ENCODE results near the gene ERAL1.
"Not testable (repeated sequence)": the region's sequence is repeated elsewhere in the genome, so short reads cannot be mapped to it uniquely, and the experiment has no call there.

The ERAL1 gene

DNA sequence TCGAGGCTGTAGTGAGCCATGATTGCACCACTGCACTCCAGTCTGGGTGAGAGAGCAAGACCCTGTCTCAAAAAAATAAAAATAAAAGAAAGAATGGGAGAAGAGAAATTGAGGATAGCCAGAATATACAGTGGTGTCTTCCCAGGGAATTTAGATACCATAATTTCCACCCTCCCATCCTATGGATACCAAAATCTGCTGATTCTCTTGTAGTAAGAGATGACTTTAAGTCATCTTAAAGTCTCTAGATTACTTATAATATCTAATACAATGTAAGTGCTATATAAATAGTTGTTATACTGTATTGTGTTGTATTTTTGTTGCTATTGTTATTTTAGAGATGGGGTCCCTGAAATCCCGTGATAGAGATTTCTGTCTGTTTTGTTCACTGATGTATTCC lies 1.5 kb upstream of the ERAL1 start:
- no peak for DNase-seq (ENCODE audit: low read depth)

DNA sequence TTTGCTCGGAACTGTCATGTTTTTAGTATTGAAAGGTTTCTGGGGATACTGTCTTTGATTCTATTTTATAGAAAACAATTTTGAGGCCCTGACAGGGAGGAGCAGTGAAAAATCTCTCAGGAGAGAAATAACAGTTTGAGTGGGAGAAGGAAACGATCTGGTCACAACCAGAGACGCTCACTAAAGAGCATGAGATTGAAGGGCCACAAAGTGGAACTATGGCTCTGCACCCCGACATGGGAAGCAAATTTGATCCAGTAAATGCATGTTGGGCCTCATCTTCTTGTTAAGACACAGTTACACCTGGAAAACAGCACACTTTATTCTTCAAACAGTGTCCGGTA lies 492 bp downstream of the ERAL1 start:
- DNase-seq (ENCODE audit: low read depth): no peak

DNA sequence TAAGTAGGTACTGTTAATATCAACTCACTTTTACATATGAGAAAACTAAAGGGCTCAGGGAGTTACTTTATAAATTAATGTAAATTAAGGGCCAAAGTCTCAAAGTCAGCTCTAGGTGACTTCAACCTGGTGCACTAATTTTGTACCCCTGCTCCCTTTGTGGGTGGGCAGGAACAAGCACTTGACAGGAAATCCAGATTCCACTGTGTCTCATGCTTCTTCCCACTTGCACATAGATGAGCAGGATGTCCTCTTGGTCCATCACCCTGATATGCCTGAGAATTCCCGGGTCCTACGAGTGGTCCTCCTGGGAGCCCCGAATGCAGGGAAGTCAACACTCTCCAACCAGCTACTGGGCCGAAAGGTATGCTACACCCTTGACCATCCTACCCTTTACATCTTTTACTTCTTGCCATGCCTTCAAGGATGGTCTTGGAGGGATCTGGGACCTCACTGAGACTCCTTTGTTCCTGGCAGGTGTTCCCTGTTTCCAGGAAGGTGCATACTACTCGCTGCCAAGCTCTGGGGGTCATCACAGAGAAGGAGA lies 1.3 kb downstream of the ERAL1 start:
- no peak for DNase-seq (ENCODE audit: low read depth)

DNA sequence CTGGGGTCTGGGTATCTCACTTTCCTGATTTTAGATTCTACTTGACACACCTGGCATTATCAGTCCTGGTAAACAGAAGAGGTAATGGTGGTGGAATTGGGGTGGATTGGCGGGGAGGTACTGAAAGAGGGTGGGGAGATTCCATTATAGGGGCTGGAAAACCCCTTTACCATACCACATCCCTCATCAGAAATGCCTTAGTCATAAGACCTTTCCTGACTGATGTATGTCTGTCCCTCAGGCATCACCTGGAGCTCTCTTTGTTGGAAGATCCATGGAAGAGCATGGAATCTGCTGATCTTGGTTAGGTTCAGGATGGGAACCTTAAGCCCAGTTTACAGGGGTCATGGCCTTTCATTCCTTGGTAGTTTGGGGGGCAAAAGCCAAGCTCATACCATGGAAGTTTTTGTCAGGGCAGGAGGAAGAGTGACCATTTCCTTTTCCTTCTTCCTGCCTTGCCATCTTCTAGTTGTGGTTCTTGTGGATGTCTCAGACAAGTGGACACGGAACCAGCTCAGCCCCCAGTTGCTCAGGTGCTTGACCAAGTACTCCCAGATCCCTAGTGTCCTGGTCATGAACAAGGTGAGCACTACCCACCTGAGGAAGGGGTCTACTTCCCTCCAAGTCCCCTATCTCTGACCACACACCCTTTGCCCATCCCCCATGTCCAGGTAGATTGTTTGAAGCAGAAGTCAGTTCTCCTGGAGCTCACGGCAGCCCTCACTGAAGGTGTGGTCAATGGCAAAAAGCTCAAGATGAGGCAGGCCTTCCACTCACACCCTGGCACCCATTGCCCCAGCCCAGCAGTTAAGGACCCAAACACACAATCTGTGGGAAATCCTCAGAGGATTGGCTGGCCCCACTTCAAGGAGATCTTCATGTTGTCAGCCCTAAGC lies 3.3 kb downstream of the ERAL1 start:
- no peak for DNase-seq (ENCODE audit: low read depth)

DNA sequence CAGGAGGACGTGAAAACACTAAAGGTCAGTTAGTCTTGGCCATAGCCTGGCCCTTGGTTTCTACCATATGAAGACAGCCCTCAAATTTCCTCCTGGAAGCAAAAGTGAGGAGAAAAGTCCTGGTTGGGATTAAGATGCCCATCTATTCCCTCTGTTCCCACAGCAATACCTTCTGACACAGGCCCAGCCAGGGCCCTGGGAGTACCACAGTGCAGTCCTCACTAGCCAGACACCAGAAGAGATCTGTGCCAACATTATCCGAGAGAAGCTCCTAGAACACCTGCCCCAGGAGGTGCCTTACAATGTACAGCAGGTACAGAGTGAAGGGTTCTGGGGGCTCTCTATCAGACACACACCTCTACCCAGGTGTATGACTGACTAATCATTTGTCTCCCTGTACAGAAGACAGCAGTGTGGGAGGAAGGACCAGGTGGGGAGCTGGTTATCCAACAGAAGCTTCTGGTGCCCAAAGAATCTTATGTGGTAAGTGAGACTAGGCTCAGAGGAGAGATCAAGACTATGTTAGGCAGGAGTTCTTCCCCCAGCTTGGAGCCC lies 4.1 kb downstream of the ERAL1 start:
- DNase-seq (ENCODE audit: low read depth): no peak

DNA sequence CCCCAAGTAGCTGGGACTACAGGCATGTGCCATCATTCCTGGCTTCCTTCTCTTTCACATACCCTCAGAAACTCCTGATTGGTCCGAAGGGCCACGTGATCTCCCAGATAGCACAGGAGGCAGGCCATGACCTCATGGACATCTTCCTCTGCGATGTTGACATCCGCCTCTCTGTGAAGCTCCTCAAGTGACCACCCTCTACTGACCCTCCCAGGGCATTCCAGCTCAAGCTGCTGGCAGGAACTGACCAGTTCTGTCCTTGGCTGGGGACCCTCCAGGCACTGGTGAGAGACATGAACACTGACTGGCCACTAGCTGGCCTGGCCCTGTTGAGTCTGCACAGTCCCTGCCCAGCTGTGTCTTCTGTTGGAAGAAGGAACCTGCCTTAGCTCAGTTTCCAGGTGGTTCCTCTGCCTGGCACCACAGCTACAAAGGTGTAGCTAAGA lies 5.6 kb downstream of the ERAL1 start:
- DNase-seq (ENCODE audit: low read depth): no peak

DNA sequence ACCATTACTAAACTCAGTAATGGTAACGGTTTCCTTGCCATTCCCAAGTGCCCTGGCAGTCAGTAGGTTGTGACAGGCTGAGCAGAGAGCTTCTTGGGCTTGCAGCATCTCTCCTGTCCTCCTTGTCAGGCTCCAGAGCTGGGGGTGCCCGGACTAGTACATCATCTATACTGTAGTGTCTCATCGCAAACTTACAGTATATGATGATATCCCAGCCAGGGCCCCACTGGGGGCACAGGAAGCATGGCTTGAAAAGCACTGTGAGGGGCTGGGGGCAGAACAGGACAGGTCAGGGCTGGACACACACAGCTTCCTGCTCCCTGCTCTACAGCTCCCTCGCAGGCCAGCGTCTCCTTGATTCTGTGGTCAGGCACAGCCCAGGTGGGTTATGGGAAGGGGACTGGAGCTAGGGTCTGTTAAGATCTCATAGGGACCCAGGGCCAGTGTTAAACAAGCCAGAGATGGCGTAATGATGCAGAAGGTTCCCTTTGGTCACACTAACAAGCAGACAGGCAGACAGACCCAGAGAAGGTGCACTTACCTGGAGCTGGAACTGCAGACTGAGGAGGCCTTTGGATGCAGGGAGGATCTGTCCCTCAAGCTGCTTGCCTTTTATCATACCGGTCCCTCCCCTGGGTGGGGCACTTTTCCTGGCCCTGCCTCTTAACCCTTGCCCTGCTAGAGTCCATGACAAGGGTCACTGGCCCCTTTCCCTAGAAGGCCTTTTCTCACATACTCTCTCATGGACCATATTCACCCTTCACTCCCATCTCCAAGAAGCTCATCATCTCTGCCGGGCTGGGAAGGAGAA lies 6.8 kb downstream of the ERAL1 start:
- DNase-seq (ENCODE audit: low read depth): no peak

DNA sequence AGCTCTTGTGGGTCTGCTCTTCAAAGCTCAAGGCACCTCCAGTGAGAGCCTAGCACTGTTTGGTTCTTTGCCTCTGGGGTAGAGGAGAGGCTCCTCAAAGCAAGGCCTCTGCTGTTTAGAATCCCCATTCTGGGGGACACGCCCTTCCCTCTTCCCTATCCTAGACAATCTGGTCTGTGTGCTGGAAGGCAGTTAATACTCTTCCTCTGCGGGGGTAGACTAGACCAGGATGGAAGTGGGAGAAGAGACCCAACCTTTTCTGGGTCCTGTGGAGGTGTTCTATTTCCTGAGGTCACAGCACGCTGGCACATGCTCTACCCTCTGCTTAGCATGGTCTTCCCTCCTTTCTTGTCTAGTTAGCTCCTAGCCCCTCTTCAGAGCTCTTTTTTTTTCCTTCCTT lies 7.7 kb downstream of the ERAL1 start:
- no peak for DNase-seq (ENCODE audit: low read depth)

DNA sequence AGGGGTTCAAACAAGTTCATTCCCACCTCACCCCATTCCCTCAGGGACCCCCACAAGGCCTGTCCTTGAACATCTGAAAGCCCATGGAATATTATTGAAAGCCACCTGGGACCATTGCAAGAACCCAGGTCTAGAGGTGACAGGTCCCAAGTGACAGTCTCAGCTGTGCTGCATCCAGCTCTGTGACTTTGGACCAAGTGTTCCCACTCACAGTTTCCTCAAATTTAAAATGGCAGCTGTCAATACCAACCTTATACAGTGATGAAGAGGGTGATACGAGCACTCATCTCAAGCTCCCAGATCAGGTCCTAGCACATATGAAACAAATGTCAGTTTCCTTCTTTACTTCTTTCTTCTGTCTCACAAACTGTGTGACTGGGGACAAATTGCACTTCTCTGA lies 9.1 kb downstream of the ERAL1 start:
- no peak for DNase-seq (ENCODE audit: low read depth)

DNA sequence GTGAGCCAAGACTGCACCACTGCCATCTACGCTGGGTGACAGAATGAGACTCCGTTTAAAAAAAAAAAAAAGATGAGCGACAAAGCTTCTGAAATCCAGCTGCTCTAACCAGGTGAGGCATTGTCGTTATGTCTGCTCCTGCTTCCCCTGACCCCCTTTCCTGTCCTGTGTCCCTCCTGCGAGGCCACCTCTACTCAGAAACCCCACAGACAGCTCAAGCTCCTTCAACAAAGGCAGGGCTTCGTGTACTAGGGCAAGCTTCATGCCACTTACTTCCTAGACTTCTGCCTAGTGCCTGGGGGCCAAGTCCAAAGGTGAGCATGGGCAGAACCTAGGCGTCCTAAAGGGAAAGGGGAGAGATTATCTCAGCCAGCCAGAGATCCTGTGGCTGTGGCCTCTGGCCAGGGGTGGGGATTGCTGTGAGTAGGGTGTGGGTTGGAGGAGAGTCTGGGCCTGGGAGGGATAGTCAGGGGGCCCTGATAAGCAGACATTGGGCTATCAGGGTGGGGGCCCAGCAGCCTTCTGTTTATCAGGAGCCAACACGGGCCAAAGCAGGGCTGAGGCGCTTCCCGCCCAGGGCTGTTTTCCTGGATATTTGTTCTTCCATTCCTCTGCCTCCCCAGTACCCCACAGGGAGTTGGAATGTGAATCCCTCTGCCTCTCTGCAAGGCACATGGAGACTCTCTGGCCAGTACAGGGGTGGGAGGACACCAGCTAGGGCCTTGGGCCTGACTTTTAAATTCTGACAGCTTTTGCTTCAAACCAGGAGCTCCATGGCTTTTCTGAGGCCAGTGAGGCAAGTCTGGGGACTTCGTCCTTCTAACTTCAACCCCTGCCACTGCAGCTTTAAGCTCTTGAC lies 10.4 kb downstream of the ERAL1 start:
- DNase-seq (ENCODE audit: low read depth): no peak

DNA sequence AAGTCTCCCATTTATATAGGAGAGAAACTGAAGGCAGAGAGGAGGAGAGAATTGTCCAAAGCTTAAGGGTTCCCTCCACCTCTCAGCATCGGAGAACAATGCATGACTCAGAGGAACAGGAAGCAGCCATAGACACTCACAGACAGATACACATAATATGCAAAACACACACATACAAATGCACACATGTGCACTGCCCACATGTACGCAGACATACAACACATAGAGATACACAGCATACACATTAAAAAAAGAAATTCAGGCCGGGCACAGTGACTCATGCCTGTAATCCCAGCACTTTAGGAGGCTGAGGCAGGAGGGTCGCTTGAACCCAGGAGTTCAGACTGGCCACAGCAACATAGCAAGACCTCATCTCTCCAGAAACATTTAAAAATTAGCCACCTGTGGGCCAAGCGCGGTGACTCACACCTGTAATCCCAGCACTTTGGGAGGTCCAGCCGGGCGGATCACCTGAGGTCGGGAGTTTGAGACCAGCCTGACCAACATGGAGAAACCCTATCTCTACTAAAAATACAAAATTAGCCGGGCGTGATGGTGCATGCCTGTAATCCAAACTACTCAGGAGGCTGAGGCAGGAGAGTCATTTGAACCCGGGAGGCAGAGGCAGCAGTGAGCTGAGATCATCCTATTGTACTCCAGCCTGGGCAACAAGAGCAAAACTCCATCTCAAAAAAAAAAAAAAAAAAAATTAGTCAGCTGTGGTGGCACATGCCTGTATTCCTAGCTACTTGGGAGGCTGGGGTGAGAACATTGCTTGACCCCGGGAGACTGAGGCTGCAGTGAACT lies 11.3 kb downstream of the ERAL1 start:
- no peak for DNase-seq (ENCODE audit: low read depth)

DNA sequence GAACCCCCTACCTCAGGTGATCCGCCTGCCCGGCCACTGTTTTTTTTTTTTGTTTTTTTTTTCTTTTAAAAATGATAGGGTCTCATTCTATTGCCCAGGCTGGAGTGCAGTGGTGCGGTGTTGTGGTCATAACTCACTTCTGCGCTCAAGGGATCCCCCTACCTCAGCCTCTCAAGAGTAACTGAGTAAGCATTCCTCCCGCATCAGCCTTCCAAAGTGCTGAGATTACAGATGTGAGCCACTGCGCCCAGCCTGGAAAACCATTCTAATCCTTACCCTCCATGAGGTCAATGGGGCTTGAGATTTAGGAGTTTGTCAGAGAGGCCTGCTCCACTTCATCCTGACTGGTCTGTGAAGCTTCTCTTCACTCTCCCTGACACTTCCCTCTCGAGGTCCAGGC lies 12.5 kb downstream of the ERAL1 start:
- no peak for DNase-seq (ENCODE audit: low read depth)

DNA sequence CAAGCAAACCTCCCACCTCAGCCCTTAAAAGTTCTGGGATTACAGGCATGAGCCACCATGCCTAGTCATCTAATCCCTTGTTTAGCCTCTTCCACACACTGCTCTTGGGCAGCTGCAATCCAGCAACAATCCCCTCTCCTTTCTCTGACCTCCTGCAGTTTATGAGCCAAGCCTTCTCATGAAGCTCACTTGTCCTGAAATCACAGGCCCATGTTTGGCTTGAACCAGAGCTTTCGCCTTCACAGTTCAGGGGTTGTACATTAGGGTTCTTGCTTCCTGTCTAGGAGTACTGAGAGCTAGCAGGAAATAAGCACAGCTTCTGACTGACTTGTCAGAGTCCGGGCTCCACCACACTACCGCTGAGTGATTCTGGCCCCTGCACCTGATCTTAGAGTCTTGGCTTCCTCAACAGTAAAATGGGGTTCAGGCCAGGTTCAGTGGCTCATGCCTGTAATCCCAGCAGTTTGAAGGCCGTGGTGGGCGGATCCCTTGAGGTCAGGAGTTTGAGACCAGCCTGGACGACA lies 16.3 kb downstream of the ERAL1 start:
- DNase-seq (ENCODE audit: low read depth): no peak

DNA sequence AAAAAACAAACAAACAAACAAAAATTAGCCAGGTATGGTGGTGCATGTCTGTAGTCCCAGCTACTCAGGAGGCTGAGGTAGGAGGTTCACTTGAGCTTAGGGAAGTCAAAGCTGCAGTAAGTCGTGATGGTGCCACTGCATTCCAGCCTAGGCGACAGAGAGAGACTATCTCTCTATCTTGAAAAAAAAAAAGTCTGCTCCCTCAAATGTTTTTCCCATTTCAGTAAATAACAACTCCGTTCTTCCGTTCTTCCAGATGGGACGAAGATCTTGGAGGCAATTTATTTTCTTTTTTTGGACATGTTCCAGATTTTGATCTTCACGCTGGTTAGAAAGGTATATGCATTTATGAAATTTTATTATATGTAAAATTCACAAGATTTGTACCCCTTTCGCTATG lies 19.0 kb downstream of the ERAL1 start:
- no peak for DNase-seq (ENCODE audit: low read depth)

DNA sequence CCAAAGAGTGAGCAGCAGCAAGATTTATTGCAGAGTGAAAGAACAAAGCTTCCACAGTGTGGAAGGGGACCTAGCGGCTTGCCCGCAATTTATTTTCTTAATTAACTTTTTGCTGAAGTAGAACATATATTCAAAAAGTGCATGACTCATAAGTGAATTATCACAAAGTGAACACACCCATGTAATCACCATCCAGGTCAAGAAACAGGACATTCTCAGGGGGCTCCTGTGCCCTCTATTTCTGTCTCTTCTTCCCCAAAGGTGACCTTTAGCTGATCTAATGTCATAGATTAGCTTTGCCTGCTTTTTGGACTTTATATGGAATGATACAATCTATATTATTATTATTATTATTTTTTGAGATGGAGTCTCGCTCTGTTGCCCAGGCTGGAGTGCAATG lies 19.9 kb downstream of the ERAL1 start:
- no peak for DNase-seq (ENCODE audit: low read depth)

DNA sequence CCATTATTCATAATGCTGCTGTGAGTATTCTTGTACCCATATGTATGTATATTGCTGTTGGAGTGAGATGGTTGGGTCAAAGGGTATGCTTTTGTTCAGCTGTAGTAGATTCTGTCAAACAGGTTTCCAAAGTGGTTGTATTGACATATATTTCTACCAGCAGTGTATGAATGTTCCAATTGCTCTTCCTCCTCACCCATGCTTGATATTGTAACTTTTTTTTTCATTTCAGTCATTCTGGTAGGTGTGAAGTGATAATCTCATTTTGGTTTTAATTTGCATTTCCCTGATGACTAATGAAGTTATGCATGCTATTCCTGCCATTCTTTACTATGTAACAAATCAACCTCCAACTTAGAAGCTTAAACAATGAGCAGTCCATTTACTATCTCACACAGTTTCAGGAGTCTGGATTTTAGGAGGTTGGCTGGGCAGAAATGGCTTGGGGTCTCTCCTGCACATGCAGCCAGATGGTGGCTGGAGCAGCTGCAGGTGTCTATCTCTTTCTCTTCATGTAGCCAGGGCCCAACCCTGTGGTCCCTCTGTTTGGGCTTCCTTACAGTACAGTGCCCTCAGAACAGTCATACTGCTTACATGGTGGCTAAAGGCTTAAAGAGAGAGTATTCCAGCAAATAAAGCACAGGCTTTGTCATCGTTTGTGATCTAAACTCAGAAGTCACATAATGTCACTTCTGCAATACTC lies 21.2 kb downstream of the ERAL1 start:
- DNase-seq (ENCODE audit: low read depth): no peak

DNA sequence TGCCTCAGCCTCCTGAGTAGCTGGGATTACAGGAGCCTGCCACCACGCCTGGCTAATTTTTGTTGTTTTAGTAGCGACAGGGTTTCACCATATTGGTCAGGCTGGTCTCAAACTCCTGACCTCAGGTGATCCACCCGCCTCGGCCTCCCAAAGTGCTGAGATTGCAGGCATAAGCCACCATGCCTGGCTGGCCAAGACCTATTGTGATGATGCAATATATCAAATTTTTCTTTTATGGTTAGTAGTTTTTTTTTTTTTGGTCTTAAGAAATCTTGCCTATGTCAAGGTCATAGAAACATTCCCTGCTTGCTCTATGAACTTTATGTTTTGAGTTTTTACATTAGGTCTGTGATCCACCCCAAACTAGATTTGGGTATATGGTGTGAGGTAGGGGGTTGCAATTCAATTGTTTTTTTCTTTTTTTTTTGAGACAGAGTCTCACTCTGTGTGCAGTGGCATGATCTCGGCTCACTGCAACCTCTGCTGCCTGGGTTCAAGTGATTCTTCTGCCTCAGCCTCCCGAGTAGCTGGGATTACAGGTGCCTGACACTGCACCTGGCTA lies 22.4 kb downstream of the ERAL1 start:
- DNase-seq (ENCODE audit: low read depth): not testable (repeated sequence)

DNA sequence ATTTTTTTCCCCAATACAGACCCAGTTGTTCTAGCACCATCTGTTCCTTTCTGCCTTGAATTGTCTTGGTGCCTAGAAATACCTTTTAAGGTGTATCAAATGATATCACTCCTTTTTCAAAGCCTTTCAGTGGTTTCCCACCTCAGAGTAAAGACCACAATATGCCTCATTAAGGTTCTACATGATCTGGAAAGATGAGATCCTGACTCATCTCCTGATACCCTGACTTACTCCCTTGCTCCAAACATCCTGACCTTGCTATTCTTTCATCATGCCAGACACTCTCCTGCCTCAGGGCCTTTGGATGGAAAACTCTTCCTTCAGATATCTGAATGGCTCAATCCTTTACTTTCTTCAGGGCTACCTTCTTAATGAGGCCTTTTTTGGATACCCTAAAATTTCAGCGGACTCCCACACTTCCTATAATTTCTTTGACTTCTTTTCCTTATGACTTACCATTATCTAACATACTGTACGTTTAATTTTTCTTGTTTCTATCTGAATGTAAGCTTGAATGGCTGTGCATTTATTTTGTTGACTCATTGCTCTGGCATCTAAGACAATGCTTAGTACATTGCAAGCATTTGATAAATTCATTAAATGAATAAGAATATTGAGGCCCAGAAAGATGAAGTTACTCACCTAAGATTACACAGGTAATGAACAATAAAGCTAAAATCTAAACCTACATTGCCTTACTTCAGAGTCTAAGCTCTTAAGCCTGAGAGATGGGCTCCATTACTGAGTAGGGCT lies 23.5 kb downstream of the ERAL1 start:
- DNase-seq (ENCODE audit: low read depth): no peak

DNA sequence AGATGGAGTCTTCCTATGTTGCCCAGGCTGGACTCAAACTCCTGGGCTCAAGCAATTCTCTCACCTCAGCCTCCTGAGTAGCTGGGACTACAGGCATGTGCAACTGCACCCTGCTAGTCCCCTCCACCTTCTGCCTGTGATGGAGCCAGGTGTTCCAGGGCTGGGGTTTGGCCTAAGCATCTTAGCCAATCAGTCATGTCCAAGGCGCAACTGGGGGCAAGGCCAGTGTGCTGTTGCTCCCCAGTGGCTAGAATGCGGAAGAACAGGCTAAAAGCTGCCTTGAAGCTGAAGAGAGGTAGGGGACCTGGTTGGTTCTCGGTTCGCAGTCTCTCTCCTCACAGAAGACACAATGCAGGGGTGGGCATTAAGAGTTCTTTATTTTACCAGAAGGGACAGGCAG lies 24.2 kb downstream of the ERAL1 start:
- DNase-seq (ENCODE audit: low read depth): no peak

All from activated gamma-delta T cell treated with anti-CD3 and anti-CD28 coated beads, Interleukin-2, amount 50 U/mL, for 16 hours (primary cell).